HepG2 (cell line): ENCODE data around the gene THSD1. TPM values are rescaled to one million over a fixed set of nuclear protein-coding genes. Genes with fewer than 3 reads are reported as not detected.

Source experiments
- ATAC-seq: fragments of 200-7000 bp; cut with Tn5 transposase; 3 replicates; pipeline ENCODE4 v1.9.1; 2020; ENCODE audit warnings: mild to moderate bottlenecking, moderate library complexity
- BruUV-seq: library from RNA; stranded (reverse); fragments of 400-500 nt; replicated peaks from 2 replicates; lab custom pipeline; 2021; lab: Mats Ljungman, UMichigan
- CTCF ChIA-PET: fragments of 300-600 bp; formaldehyde crosslinking; extraction: SDS; loops from one replicate; lab custom pipeline; 2021; ENCODE audit warnings: low total read pairs, inconsistent platforms, low intra/inter-chr PET ratio; lab: Yijun Ruan, JAX
- POLR2A ChIA-PET: fragments of 350-600 bp; sonication (Branson Sonifier 250); formaldehyde crosslinking; loops from one replicate; lab custom pipeline; 2020; ENCODE audit warnings: antibody characterized with exemption, inconsistent platforms; lab: Yijun Ruan, JAX
- DNase-seq: peaks from one replicate; pipeline ENCODE4 v3.0.0-alpha.2; 2015; ENCODE audit warnings: low spot score
- FAIRE-seq: peaks from 3 replicates; lab custom pipeline; 2011; peaks lifted over from hg19 to GRCh38; lab: Jason Lieb, UNC
- H2AFZ ChIP-seq: one replicate; pipeline ENCODE4 v1.6.1; 2011; ENCODE audit warnings: low read length, inconsistent platforms
- H3K27ac ChIP-seq: fragments of 300-600 bp; 3 replicates; pipeline ENCODE4 v1.8.0; 2011; ENCODE audit warnings: mixed run types, mild to moderate bottlenecking, mixed read lengths, low read length, inconsistent platforms; ENCODE audit not compliant: insufficient read depth; ENCODE audit errors: extremely low read length
- H3K27me3 ChIP-seq, 2 experiments: fragments of 200-600 bp in 1 of 2; 2 replicates in 1 of 2; 3 replicates in 1 of 2; pipeline versions ENCODE4 v1.6.0 to v1.8.0; 2011; ENCODE audit warnings: low read length in 2 of 2, mild to moderate bottlenecking in 2 of 2, moderate library complexity in 2 of 2, inconsistent platforms in 1 of 2; ENCODE audit not compliant: insufficient read depth in 2 of 2, control insufficient read depth in 1 of 2
- H3K36me3 ChIP-seq, 2 experiments: fragments of 200-600 bp in 1 of 2; replicated peaks in 1 of 2; 2 replicates in 1 of 2; 3 replicates in 1 of 2; pipeline versions ENCODE4 v1.5.1 to v1.8.0; 2011; ENCODE audit warnings: low read length in 2 of 2, inconsistent platforms in 1 of 2; ENCODE audit not compliant: insufficient read depth in 2 of 2, control insufficient read depth in 1 of 2
- H3K4me1 ChIP-seq: 2 replicates; pipeline ENCODE4 v1.5.1; 2012; ENCODE audit warnings: low read length, inconsistent platforms; ENCODE audit not compliant: insufficient read depth
- H3K4me2 ChIP-seq: 2 replicates; pipeline ENCODE4 v1.6.0; 2011; ENCODE audit warnings: low read depth, low read length, inconsistent platforms
- H3K4me3 ChIP-seq, 3 experiments: fragments of 200-600 bp in 1 of 3; sonication (generic), shearing (Covaris generic) in 1 of 3; replicated peaks in 1 of 3; 2 replicates each; pipeline ENCODE4 v1.5.1; 2011 to 2016; ENCODE audit warnings: low read length in 3 of 3, inconsistent platforms in 2 of 3, low read depth in 2 of 3, mild to moderate bottlenecking in 2 of 3, control low read depth in 1 of 3, mixed read lengths in 1 of 3; ENCODE audit not compliant: insufficient read depth in 1 of 3
- H3K79me2 ChIP-seq: one replicate; pipeline ENCODE4 v1.6.1; 2011; ENCODE audit warnings: low read length, inconsistent platforms; ENCODE audit not compliant: insufficient read depth
- H3K9ac ChIP-seq: 2 replicates; pipeline ENCODE4 v1.6.0; 2011; ENCODE audit warnings: mild to moderate bottlenecking, low read depth, low read length, inconsistent platforms; ENCODE audit not compliant: insufficient read depth
- H3K9me3 ChIP-seq: 2 replicates; pipeline ENCODE4 v1.5.1; 2012; ENCODE audit warnings: mild to moderate bottlenecking, low read length
- H4K20me1 ChIP-seq: 2 replicates; pipeline ENCODE4 v1.6.0; 2011; ENCODE audit warnings: inconsistent platforms, mild to moderate bottlenecking, low read length, moderate library complexity; ENCODE audit not compliant: insufficient read depth
- ARHGAP35 ChIP-seq: sonication (generic); formaldehyde crosslinking; IDR thresholded peaks from 2 replicates; pipeline ENCODE4 v1.9.0; 2022; ENCODE audit warnings: mild to moderate bottlenecking, inconsistent platforms, moderate library complexity, missing genetic modification reagents, borderline replicate concordance
- HMGXB4 ChIP-seq, 2 experiments: sonication (generic) in 1 of 2; formaldehyde crosslinking in 1 of 2; IDR thresholded peaks; 2 replicates each; pipeline versions ENCODE4 v1.4.0 to v1.6.1; 2018 to 2020; ENCODE audit warnings: missing genetic modification reagents in 2 of 2, borderline replicate concordance in 1 of 2, low read depth in 1 of 2, mild to moderate bottlenecking in 1 of 2, missing biosample characterization in 1 of 2
- JUN ChIP-seq: sonication (generic); formaldehyde crosslinking; IDR thresholded peaks from 2 replicates; pipeline ENCODE4 v1.4.0; 2020; ENCODE audit warnings: mild to moderate bottlenecking, missing genetic modification reagents
- KDM5B ChIP-seq: sonication (generic); formaldehyde crosslinking; IDR thresholded peaks from 2 replicates; pipeline ENCODE4 v1.4.0; 2020; ENCODE audit warnings: missing genetic modification reagents, mild to moderate bottlenecking, borderline replicate concordance
- LBX2 ChIP-seq: sonication (generic); formaldehyde crosslinking; IDR thresholded peaks from 2 replicates; pipeline ENCODE4 v1.5.0; 2020; ENCODE audit warnings: missing genetic modification reagents, mild to moderate bottlenecking, borderline replicate concordance
- MEF2D ChIP-seq: sonication (generic); formaldehyde crosslinking; IDR thresholded peaks from 2 replicates; pipeline ENCODE4 v1.5.1; 2020; ENCODE audit warnings: mild to moderate bottlenecking, missing genetic modification reagents
- MTF1 ChIP-seq: sonication (generic); formaldehyde crosslinking; IDR thresholded peaks from 2 replicates; pipeline ENCODE4 v1.5.0; 2020; ENCODE audit warnings: missing genetic modification reagents
- NPAS2 ChIP-seq: sonication (generic); formaldehyde crosslinking; IDR thresholded peaks from 2 replicates; pipeline ENCODE4 v1.8.0; 2022; ENCODE audit warnings: mild to moderate bottlenecking, missing genetic modification reagents, borderline replicate concordance
- POLR2AphosphoS2 ChIP-seq: IDR thresholded peaks from 2 replicates; pipeline ENCODE4 v1.6.1; 2011; ENCODE audit warnings: low read depth, low read length, improper control_type of control experiment
- TFDP1 ChIP-seq: IDR thresholded peaks from 2 replicates; pipeline ENCODE4 v1.6.1; 2016; ENCODE audit warnings: missing compliant biosample characterization, missing genetic modification reagents, borderline replicate concordance
- THAP11 ChIP-seq: IDR thresholded peaks from 2 replicates; pipeline ENCODE4 v1.6.1; 2016; ENCODE audit warnings: missing biosample characterization, missing genetic modification reagents
- ZNF264 ChIP-seq: sonication (generic); formaldehyde crosslinking; IDR thresholded peaks from 2 replicates; pipeline ENCODE4 v1.4.0; 2020; ENCODE audit warnings: missing genetic modification reagents
- ZNF337 ChIP-seq: sonication (generic); formaldehyde crosslinking; IDR thresholded peaks from 2 replicates; pipeline ENCODE4 v1.5.1; 2020; ENCODE audit warnings: missing genetic modification reagents, low read depth, mild to moderate bottlenecking, borderline replicate concordance
- ZNF549 ChIP-seq: sonication (generic); formaldehyde crosslinking; IDR thresholded peaks from 2 replicates; pipeline ENCODE4 v1.5.0; 2020; ENCODE audit warnings: missing genetic modification reagents
- ZNF704 ChIP-seq: sonication (generic); formaldehyde crosslinking; IDR thresholded peaks from 2 replicates; pipeline ENCODE4 v1.8.1; 2023; ENCODE audit warnings: mild to moderate bottlenecking, inconsistent platforms, moderate library complexity, missing genetic modification reagents, borderline replicate concordance
- ZNF710 ChIP-seq: sonication (generic); formaldehyde crosslinking; IDR thresholded peaks from 2 replicates; pipeline ENCODE4 v1.5.0; 2020; ENCODE audit warnings: mild to moderate bottlenecking, missing genetic modification reagents, borderline replicate concordance
- ZNF780A ChIP-seq: sonication (generic); formaldehyde crosslinking; IDR thresholded peaks from 2 replicates; pipeline ENCODE4 v1.8.0; 2022; ENCODE audit warnings: mild to moderate bottlenecking, missing genetic modification reagents, moderate library complexity
- WGBS: methylation state at CpG from one replicate; pipeline ENCODE4 v1.1.6; 2017; ENCODE audit warnings: low lambda C conversion rate; 5-methylcytosine and 5-hydroxymethylcytosine counted together
- in situ Hi-C: cut with HindIII; loops from 2 replicates; pipeline ENCODE4 v1.10.0; 2017; ENCODE audit warnings: low pct_unique_long_range_greater_than_20kb; ENCODE audit not compliant: extremely low pct_ligation_motif_present
- intact Hi-C: fragments of 100-400 bp; cut with micrococcal nuclease; formaldehyde crosslinking; loops from one replicate; pipeline ENCODE4 v1.10.0; 2022; ENCODE audit not compliant: unreplicated experiment
- polyA plus RNA-seq, 8 experiments: library from polyadenylated mRNA; depleted of rRNA in 3 of 8; stranded (reverse) in 7 of 8; unstranded in 1 of 8; fragments of >200 nt; fragmentation: Illumina TruSeq in 4 of 8; extraction: Trizol in 4 of 8; gene quantifications; 2 replicates each; pipeline versions ENCODE4 v1.2.1 to v1.2.3, GENCODE V29; 2011 to 2016; ENCODE audit warnings: low read depth in 4 of 8, missing spikeins in 1 of 8, mixed read lengths in 1 of 8; ENCODE audit not compliant: insufficient read depth in 1 of 8
- total RNA-seq, 5 experiments: library from RNA; depleted of rRNA; stranded (reverse); fragments of >200 nt; fragmentation: Illumina TruSeq; extraction: Trizol; gene quantifications; 2 replicates each; pipeline ENCODE4 v1.2.3, GENCODE V29; 2016; ENCODE audit warnings: low read depth in 1 of 5

The THSD1 gene
- total and polyA plus RNA-seq, 2 of the 13 experiments (the other 11 are each of a cell fraction or from before 2014, with no cell fraction given), result 0.11 to 0.15 TPM

GRCh38 chr13:52344108-52344507 is 61.9 kb downstream of the THSD1 start:
- peaks cover 0 to 3% of the 10 kb centered on the region in 2 experiments; a peak in 1 of 5 replicates for H3K27me3 ChIP-seq
- TF ChIP-seq NPAS2 (CRISPR knock-in tag), result no peak
- no peak for TF ChIP-seq ARHGAP35 (CRISPR knock-in tag)
- no peak for TF ChIP-seq ZNF780A (CRISPR knock-in tag)
- no peak for TF ChIP-seq ZNF337 (CRISPR knock-in tag)
- TF ChIP-seq KDM5B (CRISPR knock-in tag), result no peak
- TF ChIP-seq ZNF704 (CRISPR knock-in tag), result no peak
- TF ChIP-seq ZNF710 (CRISPR knock-in tag), result no peak
- no peak for TF ChIP-seq THAP11
- no peak for TF ChIP-seq HMGXB4 (CRISPR knock-in tag; IDR thresholded peaks at IDR 0.05; ENCODE audit: borderline replicate concordance in 1 of 2, low read depth in 1 of 2)
- no peak for TF ChIP-seq POLR2AphosphoS2
- no peak for TF ChIP-seq JUN (CRISPR knock-in tag)
- TF ChIP-seq ZNF549 (CRISPR knock-in tag), result no peak
- TF ChIP-seq ZNF264 (CRISPR knock-in tag), result no peak
- no peak for TF ChIP-seq MTF1
- TF ChIP-seq MEF2D (CRISPR knock-in tag), result no peak
- no peak for TF ChIP-seq LBX2
- TF ChIP-seq TFDP1, result no peak
- no peak overlapping the region for H3K4me3 ChIP-seq
- H3K9ac ChIP-seq, result no peak overlapping the region
- no peak for DNase-seq
- WGBS, result 73% methylated on average over 10 of the region's 10 CpGs
- no peaks in the 10 kb centered on the region for H3K4me1 ChIP-seq
- no TSS peak for BruUV-seq
- H3K9me3 ChIP-seq, result no peaks in the 10 kb centered on the region
- POLR2A ChIA-PET, result no interaction called here
- no peak for ATAC-seq
- H3K36me3 ChIP-seq, result no peaks in the 10 kb centered on the region
- no peak overlapping the region for H2AFZ ChIP-seq
- no peak overlapping the region for H3K27ac ChIP-seq
- no peaks in the 10 kb centered on the region for H3K79me2 ChIP-seq
- CTCF ChIA-PET, result interaction anchor here (2.0 kb wide), 1 partner anchor 107 kb away, joined by 11 read pairs; the partner anchor contains the start of gene VPS36
- no peak for FAIRE-seq
- in situ Hi-C loops, result loop anchor here (10.0 kb wide), 1 partner anchor 111 kb away; the partner anchor contains the start of genes CKAP2 and VPS36
- no peaks in the 10 kb centered on the region for H4K20me1 ChIP-seq
- intact Hi-C loops, result no loop called here
- no peak overlapping the region for H3K4me2 ChIP-seq
